ENCODE data around the gene KIF3B. TPM values are rescaled to one million over a fixed set of nuclear protein-coding genes. Genes with fewer than 3 reads are reported as not detected.
"Not testable (repeated sequence)": the region's sequence is repeated elsewhere in the genome, so short reads cannot be mapped to it uniquely, and the experiment has no call there.

KIF3B gene
- total RNA-seq, 1 experiment from 2014 or later, result 21.7 TPM

DNA sequence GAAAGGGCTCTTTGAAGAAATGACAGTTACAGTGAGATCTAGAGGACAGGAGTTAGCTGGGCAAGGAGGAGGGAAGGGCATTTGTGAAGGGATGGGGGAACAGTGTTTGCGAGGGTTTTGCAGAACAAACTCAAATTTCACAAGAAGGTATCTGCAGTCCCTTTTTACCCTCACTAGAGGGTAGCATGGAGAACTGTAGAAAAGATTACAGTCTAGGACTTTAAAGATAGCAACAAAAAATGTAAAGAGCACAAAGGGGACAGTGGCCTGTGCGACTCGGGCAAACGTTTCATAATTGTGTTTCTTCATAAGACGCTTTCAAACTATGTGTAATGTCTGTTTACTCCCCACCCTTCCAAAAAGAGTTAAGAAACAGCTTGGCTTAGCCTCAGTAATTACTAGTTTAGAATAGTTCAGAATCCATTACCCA is 59.5 kb downstream of the KIF3B start:
- H3K27me3 Mint-ChIP-seq (ENCODE audit: insufficient read depth, unreplicated experiment), result no peaks in the 10 kb centered on the region
- peaks cover 12% of the 10 kb centered on the region for H3K4me1 Mint-ChIP-seq (ENCODE audit: insufficient read depth, unreplicated experiment)
- ChIA-PET CTCF (interaction anchor here (0.6 to 2.3 kb wide), 20 partner anchors 8 to 326 kb away, joined by 3 to 10 read pairs (median 4); no protein-coding TSS in a partner anchor), POLR2A (interaction anchor here (0.5 to 1.3 kb wide), 4 partner anchors 10 to 131 kb away, joined by 3 to 4 read pairs (median 4); no protein-coding TSS in a partner anchor)
- BruUV-seq (replicated peaks), result no TSS peak
- no peaks in the 10 kb centered on the region for H3K9me3 Mint-ChIP-seq (ENCODE audit: unreplicated experiment)
- peak; percentile 51 for DNase-seq (ENCODE audit: unreplicated experiment)
- H3K27ac Mint-ChIP-seq (ENCODE audit: low read depth, unreplicated experiment), result no peak overlapping the region
- TF ChIP-seq, protein P1, sequence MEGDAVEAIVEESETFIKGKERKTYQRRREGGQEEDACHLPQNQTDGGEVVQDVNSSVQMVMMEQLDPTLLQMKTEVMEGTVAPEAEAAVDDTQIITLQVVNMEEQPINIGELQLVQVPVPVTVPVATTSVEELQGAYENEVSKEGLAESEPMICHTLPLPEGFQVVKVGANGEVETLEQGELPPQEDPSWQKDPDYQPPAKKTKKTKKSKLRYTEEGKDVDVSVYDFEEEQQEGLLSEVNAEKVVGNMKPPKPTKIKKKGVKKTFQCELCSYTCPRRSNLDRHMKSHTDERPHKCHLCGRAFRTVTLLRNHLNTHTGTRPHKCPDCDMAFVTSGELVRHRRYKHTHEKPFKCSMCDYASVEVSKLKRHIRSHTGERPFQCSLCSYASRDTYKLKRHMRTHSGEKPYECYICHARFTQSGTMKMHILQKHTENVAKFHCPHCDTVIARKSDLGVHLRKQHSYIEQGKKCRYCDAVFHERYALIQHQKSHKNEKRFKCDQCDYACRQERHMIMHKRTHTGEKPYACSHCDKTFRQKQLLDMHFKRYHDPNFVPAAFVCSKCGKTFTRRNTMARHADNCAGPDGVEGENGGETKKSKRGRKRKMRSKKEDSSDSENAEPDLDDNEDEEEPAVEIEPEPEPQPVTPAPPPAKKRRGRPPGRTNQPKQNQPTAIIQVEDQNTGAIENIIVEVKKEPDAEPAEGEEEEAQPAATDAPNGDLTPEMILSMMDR (IDR thresholded peaks at IDR 0.05; ENCODE audit: unreplicated experiment), result peak; percentile 36
- H3K4me3 Mint-ChIP-seq (ENCODE audit: unreplicated experiment), result no peak overlapping the region
- intact Hi-C loops (cut with micrococcal nuclease), result loop anchor here (5.0 kb wide), 1 partner anchor 150 kb away; no protein-coding TSS in a partner anchor
- H3K36me3 Mint-ChIP-seq (ENCODE audit: insufficient read depth, unreplicated experiment), result peaks cover 19% of the 10 kb centered on the region

DNA sequence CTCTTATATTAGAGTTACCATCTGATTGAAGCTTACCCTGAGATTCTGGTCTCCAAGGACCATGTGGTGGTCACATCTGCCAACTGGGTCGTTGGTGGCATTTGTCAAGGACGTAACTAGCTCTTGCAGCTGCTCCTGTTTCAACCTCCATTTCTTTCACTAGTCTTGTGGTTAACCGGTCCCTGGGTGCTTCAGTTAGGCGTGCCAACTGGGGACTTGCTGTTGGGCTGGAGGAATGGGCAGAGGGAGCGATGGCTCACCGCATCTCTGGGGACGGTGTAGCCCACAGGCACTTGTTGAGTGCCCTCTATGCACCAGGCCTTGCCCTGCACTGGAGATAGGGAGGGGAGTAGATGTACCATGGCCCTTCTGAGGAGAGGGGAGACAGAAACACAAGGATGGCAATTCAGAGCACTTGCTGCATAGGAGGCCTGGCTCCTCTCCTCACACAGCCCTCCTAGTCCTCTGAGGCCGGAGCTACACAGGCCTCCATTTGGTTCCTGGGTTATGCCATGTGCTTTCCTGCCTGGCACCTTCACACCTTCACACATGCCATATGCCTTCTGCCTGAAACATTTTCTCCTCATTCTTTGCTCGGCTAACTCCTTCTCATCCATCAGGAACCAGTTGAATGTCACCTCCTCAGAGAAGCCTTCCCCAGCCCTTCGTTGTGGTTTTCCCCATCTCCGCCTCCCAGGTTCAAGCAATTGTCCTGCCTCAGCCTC is 60.6 kb downstream of the KIF3B start:
- POLR2A ChIA-PET, result interaction anchor here (1.2 to 1.3 kb wide), 2 partner anchors 20 to 22 kb away, joined by 3 read pairs; partner anchors contain the start of gene ASXL1
- intact Hi-C loops (cut with micrococcal nuclease), result loop anchor here (5.0 kb wide), 1 partner anchor 149 kb away; no protein-coding TSS in a partner anchor
- CTCF ChIA-PET, result interaction anchor here (0.6 to 1.7 kb wide), 14 partner anchors 10 to 563 kb away, joined by 3 to 10 read pairs (median 4); no protein-coding TSS in a partner anchor
- no peak overlapping the region for H3K4me3 Mint-ChIP-seq (ENCODE audit: unreplicated experiment)
- peaks cover 7% of the 10 kb centered on the region for H3K4me1 Mint-ChIP-seq (ENCODE audit: insufficient read depth, unreplicated experiment)
- TF ChIP-seq, protein P1 (IDR thresholded peaks at IDR 0.05; ENCODE audit: unreplicated experiment), result no peak
- BruUV-seq (replicated peaks), result no TSS peak
- H3K27ac Mint-ChIP-seq (ENCODE audit: low read depth, unreplicated experiment), result no peak overlapping the region
- H3K9me3 Mint-ChIP-seq (ENCODE audit: unreplicated experiment), result no peaks in the 10 kb centered on the region
- H3K27me3 Mint-ChIP-seq (ENCODE audit: insufficient read depth, unreplicated experiment), result no peaks in the 10 kb centered on the region
- no peak for DNase-seq (ENCODE audit: unreplicated experiment)
- H3K36me3 Mint-ChIP-seq (ENCODE audit: insufficient read depth, unreplicated experiment), result peaks cover 19% of the 10 kb centered on the region

DNA sequence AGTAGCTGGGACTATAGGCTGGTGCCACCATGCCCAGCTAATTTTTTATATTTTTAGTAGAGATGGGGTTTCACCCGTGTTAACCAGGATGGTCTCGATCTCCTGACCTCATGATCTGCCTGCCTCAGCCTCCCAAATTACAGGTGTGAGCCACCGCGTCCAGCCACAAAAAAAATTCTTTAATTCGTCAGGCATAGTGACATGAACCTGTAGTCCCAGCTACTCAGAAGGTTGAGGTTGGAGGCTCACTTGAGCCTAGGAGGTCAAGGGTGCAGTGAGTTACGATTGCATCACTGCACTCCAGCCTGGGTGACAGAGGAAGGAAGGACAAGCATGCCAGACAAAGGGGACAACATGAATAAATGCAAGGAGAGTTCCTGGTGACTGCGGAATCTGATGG is 61.2 kb downstream of the KIF3B start:
- Mint-ChIP-seq H3K4me1 (ENCODE audit: insufficient read depth, unreplicated experiment) (peaks cover 7% of the 10 kb centered on the region), H3K9me3 (ENCODE audit: unreplicated experiment) (no peaks in the 10 kb centered on the region), H3K4me3 (ENCODE audit: unreplicated experiment) (no peak overlapping the region), H3K27me3 (ENCODE audit: insufficient read depth, unreplicated experiment) (no peaks in the 10 kb centered on the region), H3K36me3 (ENCODE audit: insufficient read depth, unreplicated experiment) (peaks cover 15% of the 10 kb centered on the region), H3K27ac (ENCODE audit: low read depth, unreplicated experiment) (no peak overlapping the region)
- no peak for DNase-seq (ENCODE audit: unreplicated experiment)
- TF ChIP-seq, protein P1 (IDR thresholded peaks at IDR 0.05; ENCODE audit: unreplicated experiment), result no peak
- no TSS peak for BruUV-seq (replicated peaks)
- POLR2A ChIA-PET, result interaction anchor here (0.6 to 1.2 kb wide), 2 partner anchors 19 to 238 kb away, joined by 3 read pairs; partner anchors contain the start of gene ASXL1
- intact Hi-C loops (cut with micrococcal nuclease), result loop anchor here (5.0 kb wide), 1 partner anchor 149 kb away; no protein-coding TSS in a partner anchor
- CTCF ChIA-PET, result interaction anchor here (0.6 to 1.4 kb wide), 6 partner anchors 21 to 311 kb away, joined by 3 to 4 read pairs (median 3); no protein-coding TSS in a partner anchor

DNA sequence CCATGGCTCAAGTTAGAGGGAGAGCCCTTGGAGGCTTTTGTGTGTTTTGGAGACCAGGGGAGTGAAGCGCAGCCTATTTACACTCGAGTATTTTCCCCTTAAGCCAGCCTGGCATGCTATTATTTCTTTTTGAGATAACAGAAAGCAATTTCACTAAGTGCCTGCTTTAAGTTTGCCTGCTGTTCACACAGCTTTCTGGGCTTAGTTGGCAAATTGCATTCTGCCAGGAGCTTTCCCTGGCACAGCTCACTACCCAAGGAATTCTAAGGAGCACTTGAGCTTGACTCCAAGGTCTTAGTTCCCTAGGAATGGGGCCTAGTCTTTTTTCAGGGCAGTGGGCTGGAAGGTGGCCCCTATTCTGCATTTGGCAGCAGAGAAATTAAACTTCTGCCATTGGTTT is 61.7 kb downstream of the KIF3B start:
- DNase-seq (ENCODE audit: unreplicated experiment), result no peak
- CTCF ChIA-PET, result interaction anchor here (0.6 to 1.4 kb wide), 6 partner anchors 21 to 311 kb away, joined by 3 to 4 read pairs (median 3); no protein-coding TSS in a partner anchor
- Mint-ChIP-seq H3K4me1 (ENCODE audit: insufficient read depth, unreplicated experiment) (peaks cover 7% of the 10 kb centered on the region), H3K4me3 (ENCODE audit: unreplicated experiment) (no peak overlapping the region), H3K27ac (ENCODE audit: low read depth, unreplicated experiment) (no peak overlapping the region), H3K36me3 (ENCODE audit: insufficient read depth, unreplicated experiment) (peaks cover 11% of the 10 kb centered on the region), H3K27me3 (ENCODE audit: insufficient read depth, unreplicated experiment) (no peaks in the 10 kb centered on the region), H3K9me3 (ENCODE audit: unreplicated experiment) (no peaks in the 10 kb centered on the region)
- TF ChIP-seq, protein P1 (IDR thresholded peaks at IDR 0.05; ENCODE audit: unreplicated experiment), result no peak
- intact Hi-C loops (cut with micrococcal nuclease), result loop anchor here (5.0 kb wide), 1 partner anchor 148 kb away; no protein-coding TSS in a partner anchor
- POLR2A ChIA-PET, result interaction anchor here (0.6 to 1.2 kb wide), 2 partner anchors 19 to 238 kb away, joined by 3 read pairs; partner anchors contain the start of gene ASXL1
- no TSS peak for BruUV-seq (replicated peaks)

DNA sequence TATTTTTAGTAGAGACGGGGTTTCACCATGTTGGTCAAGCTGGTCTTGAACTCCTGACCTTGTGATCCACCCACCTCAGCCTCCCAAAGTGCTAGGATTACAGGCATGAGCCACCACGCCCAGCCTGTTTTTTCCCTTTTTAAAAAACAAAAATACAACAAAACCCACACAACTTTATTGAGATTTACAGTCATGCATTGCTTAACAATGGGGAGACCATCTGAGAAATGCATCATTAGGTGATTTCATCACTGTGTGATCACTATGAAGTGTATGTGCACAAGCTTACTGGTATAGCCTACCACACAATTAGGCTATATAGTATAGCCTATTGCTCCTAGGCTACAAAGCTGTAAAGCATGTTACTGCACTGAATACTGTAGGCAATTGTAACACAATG is 63.6 kb downstream of the KIF3B start:
- H3K27ac Mint-ChIP-seq (ENCODE audit: low read depth, unreplicated experiment); H3K9me3 Mint-ChIP-seq (ENCODE audit: unreplicated experiment); BruUV-seq (replicated peaks); H3K4me1 Mint-ChIP-seq (ENCODE audit: insufficient read depth, unreplicated experiment); H3K36me3 Mint-ChIP-seq (ENCODE audit: insufficient read depth, unreplicated experiment); H3K4me3 Mint-ChIP-seq (ENCODE audit: unreplicated experiment); H3K27me3 Mint-ChIP-seq (ENCODE audit: insufficient read depth, unreplicated experiment); intact Hi-C loops (cut with micrococcal nuclease): not testable (repeated sequence)
- ChIA-PET POLR2A (interaction anchor here (2.3 kb wide), 1 partner anchor 19 kb away, joined by 11 read pairs; no protein-coding TSS in a partner anchor), CTCF (interaction anchor here (0.6 kb wide), 1 partner anchor 13 kb away, joined by 3 read pairs; no protein-coding TSS in a partner anchor)
- DNase-seq (ENCODE audit: unreplicated experiment), result peak; percentile 38
